Ishikawa (cell line): ENCODE data around the gene KIAA1217.

Experiments used
- CEBPB ChIP-seq: IDR thresholded peaks from 2 replicates; pipeline ENCODE4 v1.6.1; 2012
- CREB1 ChIP-seq: IDR thresholded peaks from 2 replicates; pipeline ENCODE4 v1.6.1; 2012; ENCODE audit warnings: low read depth
- EGR1 ChIP-seq: IDR thresholded peaks from 2 replicates; pipeline ENCODE4 v1.6.1; 2012
- EP300 ChIP-seq: IDR thresholded peaks from 2 replicates; pipeline ENCODE4 v1.6.1; 2012; ENCODE audit warnings: borderline replicate concordance
- FOXM1 ChIP-seq: IDR thresholded peaks from 2 replicates; pipeline ENCODE4 v1.6.1; 2012; ENCODE audit warnings: low read depth, borderline replicate concordance
- NFIC ChIP-seq: IDR thresholded peaks from 2 replicates; pipeline ENCODE4 v1.6.1; 2012
- RAD21 ChIP-seq: IDR thresholded peaks from 2 replicates; pipeline ENCODE4 v1.6.1; 2012; ENCODE audit warnings: low read depth
- TAF1 ChIP-seq: IDR thresholded peaks from 2 replicates; pipeline ENCODE4 v1.6.1; 2012; ENCODE audit warnings: low read depth, mild to moderate bottlenecking
- TEAD4 ChIP-seq: IDR thresholded peaks from 2 replicates; pipeline ENCODE4 v1.6.1; 2012
- TF ChIP-seq, protein P1 (sequence below): IDR thresholded peaks from 2 replicates; pipeline ENCODE4 v1.6.1; 2012
- TF ChIP-seq, protein P2 (sequence below): IDR thresholded peaks from 2 replicates; pipeline ENCODE4 v1.6.1; 2012; ENCODE audit warnings: low read depth, mild to moderate bottlenecking

DNA sequence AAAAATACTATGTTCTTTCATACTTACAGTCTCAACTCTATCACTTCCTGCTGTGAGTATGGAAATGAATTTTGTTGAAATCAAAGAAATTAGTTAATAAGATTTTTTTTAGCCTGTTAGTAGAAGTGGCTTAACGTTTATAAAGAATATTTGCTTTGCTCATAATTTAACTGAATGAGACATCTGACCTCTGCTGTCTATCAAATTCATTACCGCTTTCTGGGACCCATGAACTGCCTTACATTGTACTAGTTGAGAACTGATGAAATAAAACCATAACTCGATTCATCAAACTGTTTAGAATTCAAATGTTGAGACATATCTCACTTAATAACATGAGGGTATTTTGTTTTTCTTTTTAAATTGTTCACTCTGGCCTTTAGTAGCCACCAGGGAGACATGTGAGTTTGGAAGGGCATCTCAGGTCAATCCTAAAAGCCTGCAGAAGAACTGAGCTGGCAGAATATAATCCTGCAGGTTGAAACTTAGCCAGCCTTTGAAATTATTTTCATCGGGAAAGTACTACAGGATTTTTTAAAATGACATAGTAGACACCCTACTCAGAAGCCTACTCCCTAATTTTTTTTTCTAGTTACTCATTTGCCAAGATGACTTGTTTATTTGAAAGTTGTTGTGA is 78.7 kb downstream of the KIAA1217 start:
- TF ChIP-seq EP300 (no peak), TAF1 (no peak), RAD21 (no peak), CREB1 (no peak), FOXM1 (no peak), CEBPB (no peak), EGR1 (no peak), NFIC (no peak), TEAD4 (no peak)
- TF ChIP-seq, protein P1, sequence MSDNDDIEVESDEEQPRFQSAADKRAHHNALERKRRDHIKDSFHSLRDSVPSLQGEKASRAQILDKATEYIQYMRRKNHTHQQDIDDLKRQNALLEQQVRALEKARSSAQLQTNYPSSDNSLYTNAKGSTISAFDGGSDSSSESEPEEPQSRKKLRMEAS, result no peak
- TF ChIP-seq, protein P2, sequence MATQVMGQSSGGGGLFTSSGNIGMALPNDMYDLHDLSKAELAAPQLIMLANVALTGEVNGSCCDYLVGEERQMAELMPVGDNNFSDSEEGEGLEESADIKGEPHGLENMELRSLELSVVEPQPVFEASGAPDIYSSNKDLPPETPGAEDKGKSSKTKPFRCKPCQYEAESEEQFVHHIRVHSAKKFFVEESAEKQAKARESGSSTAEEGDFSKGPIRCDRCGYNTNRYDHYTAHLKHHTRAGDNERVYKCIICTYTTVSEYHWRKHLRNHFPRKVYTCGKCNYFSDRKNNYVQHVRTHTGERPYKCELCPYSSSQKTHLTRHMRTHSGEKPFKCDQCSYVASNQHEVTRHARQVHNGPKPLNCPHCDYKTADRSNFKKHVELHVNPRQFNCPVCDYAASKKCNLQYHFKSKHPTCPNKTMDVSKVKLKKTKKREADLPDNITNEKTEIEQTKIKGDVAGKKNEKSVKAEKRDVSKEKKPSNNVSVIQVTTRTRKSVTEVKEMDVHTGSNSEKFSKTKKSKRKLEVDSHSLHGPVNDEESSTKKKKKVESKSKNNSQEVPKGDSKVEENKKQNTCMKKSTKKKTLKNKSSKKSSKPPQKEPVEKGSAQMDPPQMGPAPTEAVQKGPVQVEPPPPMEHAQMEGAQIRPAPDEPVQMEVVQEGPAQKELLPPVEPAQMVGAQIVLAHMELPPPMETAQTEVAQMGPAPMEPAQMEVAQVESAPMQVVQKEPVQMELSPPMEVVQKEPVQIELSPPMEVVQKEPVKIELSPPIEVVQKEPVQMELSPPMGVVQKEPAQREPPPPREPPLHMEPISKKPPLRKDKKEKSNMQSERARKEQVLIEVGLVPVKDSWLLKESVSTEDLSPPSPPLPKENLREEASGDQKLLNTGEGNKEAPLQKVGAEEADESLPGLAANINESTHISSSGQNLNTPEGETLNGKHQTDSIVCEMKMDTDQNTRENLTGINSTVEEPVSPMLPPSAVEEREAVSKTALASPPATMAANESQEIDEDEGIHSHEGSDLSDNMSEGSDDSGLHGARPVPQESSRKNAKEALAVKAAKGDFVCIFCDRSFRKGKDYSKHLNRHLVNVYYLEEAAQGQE, result no peak
